NCI-H226 (cell line): ENCODE data around the gene LYAR.
A peak's percentile ranks its signal among the peaks of the same experiment; 100 is the strongest.
"Not testable (repeated sequence)": the region's sequence is repeated elsewhere in the genome, so short reads cannot be mapped to it uniquely, and the experiment has no call there.

Source experiments
- DNase-seq: peaks from one replicate; pipeline ENCODE4 v3.0.0-alpha.2; 2015

Gene LYAR

GRCh38 chr4:4259484-4260100 is 30.4 kb downstream of the LYAR start:
- no peak for DNase-seq

- DNase-seq: not testable (repeated sequence)
Measured at GRCh38 chr4:4257705-4258104, 32.2 kb downstream of the LYAR start.

GRCh38 chr4:4256799-4257198 is 33.2 kb downstream of the LYAR start:
- DNase-seq: no peak

- no peak for DNase-seq
Measured at GRCh38 chr4:4254666-4255065, 35.3 kb downstream of the LYAR start.

- DNase-seq: no peak
Measured at GRCh38 chr4:4254199-4254598, 35.8 kb downstream of the LYAR start.

GRCh38 chr4:4249866-4250265 is 40.1 kb downstream of the LYAR start:
- no peak for DNase-seq

- not testable (repeated sequence) for DNase-seq
Measured at GRCh38 chr4:4249342-4249741, 40.6 kb downstream of the LYAR start.

GRCh38 chr4:4248885-4249203 is 41.1 kb downstream of the LYAR start:
- no peak for DNase-seq

- peak; percentile 89 for DNase-seq
Measured at GRCh38 chr4:4248029-4248884, 41.7 kb downstream of the LYAR start, which contains the start of gene TMEM128. Gene TMEM128 (minus strand): TSS chr4:4248223. CDS start chr4:4248202, 21 bp downstream.

GRCh38 chr4:4247696-4248028 is 42.3 kb downstream of the LYAR start:
- DNase-seq: no peak

GRCh38 chr4:4245172-4245571 is 44.8 kb downstream of the LYAR start:
- DNase-seq: no peak

- DNase-seq: not testable (repeated sequence)
Measured at GRCh38 chr4:4239551-4239950, 50.4 kb downstream of the LYAR start.

GRCh38 chr4:4233610-4234009 is 56.3 kb downstream of the LYAR start:
- no peak for DNase-seq

- no peak for DNase-seq
Measured at GRCh38 chr4:4228356-4228668, 61.6 kb downstream of the LYAR start.

- no peak for DNase-seq
Measured at GRCh38 chr4:4227510-4228355, 62.2 kb downstream of the LYAR start.

GRCh38 chr4:4226606-4227438 is 63.1 kb downstream of the LYAR start, which contains the start of gene OTOP1:
Gene OTOP1 (minus strand): TSS chr4:4226929. CDS start chr4:4226864, 65 bp downstream.
- no peak for DNase-seq

- DNase-seq: no peak
Measured at GRCh38 chr4:4225915-4226605, 63.9 kb downstream of the LYAR start.
